SJCRH30 (cell line): Measurements from ENCODE around the gene RPL10. TPM values are rescaled to one million over a fixed set of nuclear protein-coding genes. Genes with fewer than 3 reads are reported as not detected.
A peak's percentile ranks its signal among the peaks of the same experiment; 100 is the strongest.

Experiments
- DNase-seq, 2 experiments: peaks; one replicate each; pipeline ENCODE4 v3.0.0-alpha.2; 2015 to 2020
- H3K27ac ChIP-seq: fragments of 250-450 bp; sonication (Bioruptor Pico); 2 replicates; pipeline ENCODE4 v1.5.1; 2020; ENCODE audit warnings: mild to moderate bottlenecking, moderate library complexity
- H3K27me3 ChIP-seq: fragments of 250-450 bp; sonication (Bioruptor Pico); 2 replicates; pipeline ENCODE4 v1.5.1; 2020; ENCODE audit warnings: mild to moderate bottlenecking, moderate library complexity
- H3K36me3 ChIP-seq: fragments of 250-450 bp; sonication (Bioruptor Pico); 2 replicates; pipeline ENCODE4 v1.5.1; 2020; ENCODE audit warnings: mild to moderate bottlenecking, moderate library complexity
- H3K4me1 ChIP-seq: fragments of 250-450 bp; sonication (Bioruptor Pico); 2 replicates; pipeline ENCODE4 v1.5.1; 2020; ENCODE audit warnings: mild to moderate bottlenecking, moderate library complexity
- H3K4me3 ChIP-seq: fragments of 250-450 bp; sonication (Bioruptor Pico); 2 replicates; pipeline ENCODE4 v1.5.1; 2020; ENCODE audit warnings: mild to moderate bottlenecking, moderate library complexity
- H3K9me3 ChIP-seq: fragments of 250-450 bp; sonication (Bioruptor Pico); replicated peaks from 2 replicates; pipeline ENCODE4 v1.5.1; 2020; ENCODE audit warnings: mild to moderate bottlenecking, moderate library complexity
- total RNA-seq: library from RNA; depleted of rRNA; stranded (reverse); fragments of >200 nt; shearing (Covaris generic); gene quantifications from 2 replicates; pipeline ENCODE4 v1.2.3, GENCODE V29; 2014; rRNA removed

Gene RPL10
- total RNA-seq, 1 experiment from 2014 or later, result 3,093 TPM

DNA sequence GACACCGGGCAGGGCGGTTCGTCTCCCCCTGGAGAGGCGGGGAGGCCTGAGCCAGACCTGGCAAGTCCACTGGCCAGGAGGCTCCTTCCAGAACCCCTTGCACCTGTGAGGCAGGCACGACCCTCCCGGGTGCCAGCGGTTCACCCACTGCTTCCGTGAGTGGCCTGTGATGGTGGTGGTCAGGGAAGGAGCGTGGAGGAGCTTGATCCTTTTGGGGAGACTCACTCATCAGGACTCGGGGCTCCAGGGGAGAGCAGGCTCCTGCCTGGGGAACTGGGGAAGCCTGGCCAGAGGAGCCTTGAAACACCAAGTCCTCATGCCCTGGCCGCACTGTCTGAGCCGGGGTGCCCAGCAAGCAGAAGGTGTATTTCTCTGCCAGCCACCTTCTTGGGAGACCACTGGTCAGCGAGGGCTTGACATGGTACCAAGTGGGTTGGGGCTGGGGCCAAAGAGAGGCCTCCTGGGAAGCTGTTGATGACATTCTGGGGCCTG, 46.6 kb downstream of the RPL10 start:
- Histone ChIP-seq H3K9me3 (no peaks in the 10 kb centered on the region), H3K27ac (peak overlapping the region; percentile 14; the same call in 1 of the 2 replicates), H3K36me3 (0 out of 2 replicates have a peak, but pooled peaks cover 3% of the 10 kb centered on the region), H3K4me3 (peak overlapping the region; percentile 84), H3K27me3 (no peaks in the 10 kb centered on the region), H3K4me1 (no peaks in the 10 kb centered on the region)
- DNase-seq, result no peak

- H3K36me3 ChIP-seq, result 0 out of 2 replicates have a peak, but pooled peaks cover 3% of the 10 kb centered on the region
These were observed 47.6 kb downstream of the RPL10 start for GRCh38 chrX:154445776-154446175.

GRCh38 chrX:154446430-154446829, 48.3 kb downstream of the RPL10 start:
- no peaks in the 10 kb centered on the region for H3K9me3 ChIP-seq
- H3K36me3 ChIP-seq, result 0 out of 2 replicates have a peak, but pooled peaks cover 3% of the 10 kb centered on the region
- no peaks in the 10 kb centered on the region for H3K27me3 ChIP-seq
- H3K4me1 ChIP-seq, result no peaks in the 10 kb centered on the region
- no peak for DNase-seq
- no peak overlapping the region for H3K4me3 ChIP-seq
- H3K27ac ChIP-seq, result no peak overlapping the region

More at GRCh38 chrX:154445776-154446175, 47.6 kb downstream of the RPL10 start:
- H3K27me3 ChIP-seq, result no peaks in the 10 kb centered on the region
- H3K27ac ChIP-seq, result no peak overlapping the region
- no peaks in the 10 kb centered on the region for H3K4me1 ChIP-seq
- DNase-seq, result no peak
- no peaks in the 10 kb centered on the region for H3K9me3 ChIP-seq
- H3K4me3 ChIP-seq, result no peak overlapping the region

DNA sequence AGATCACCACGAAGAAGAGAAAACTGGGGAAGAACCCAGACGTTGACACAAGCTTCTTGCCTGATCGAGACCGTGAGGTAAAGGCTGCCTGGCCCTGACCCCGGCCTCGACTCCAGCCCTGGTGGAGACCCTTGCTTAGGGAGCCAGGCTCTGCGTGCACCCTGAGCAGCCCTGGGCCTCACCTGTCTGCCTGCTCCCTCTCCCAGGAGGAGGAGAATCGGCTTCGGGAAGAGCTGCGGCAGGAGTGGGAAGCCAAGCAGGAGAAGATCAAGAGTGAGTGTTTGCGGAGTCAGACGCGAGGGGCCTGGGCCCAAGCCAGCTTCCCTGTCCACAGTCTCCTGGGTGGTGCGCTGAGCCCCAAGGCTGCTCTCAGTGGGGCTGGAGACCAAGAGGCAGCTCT, 50.3 kb downstream of the RPL10 start:
- no peak overlapping the region for H3K27ac ChIP-seq
- H3K36me3 ChIP-seq, result no peaks in the 10 kb centered on the region
- H3K4me3 ChIP-seq, result no peak overlapping the region
- no peaks in the 10 kb centered on the region for H3K9me3 ChIP-seq
- H3K4me1 ChIP-seq, result no peaks in the 10 kb centered on the region
- DNase-seq, result no peak
- H3K27me3 ChIP-seq, result no peaks in the 10 kb centered on the region

DNA sequence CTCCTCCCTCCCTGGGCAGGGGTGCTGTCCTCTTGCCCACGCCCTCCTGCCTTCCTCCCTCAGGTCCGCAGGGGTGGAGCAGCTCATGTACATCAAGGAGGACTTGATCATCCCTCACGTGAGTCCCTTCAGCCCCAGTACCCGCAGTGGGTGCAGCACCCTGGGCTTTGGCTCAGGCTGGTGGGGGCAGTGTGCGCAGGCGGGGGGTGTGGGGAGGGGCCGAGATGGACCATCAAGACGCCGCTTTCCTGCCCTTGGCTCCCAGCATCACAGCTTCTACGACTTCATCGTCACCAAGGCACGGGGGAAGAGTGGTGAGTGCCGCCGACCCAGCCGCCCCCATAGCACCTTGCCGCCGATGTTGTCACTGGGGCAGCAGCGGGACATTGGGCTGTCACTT, 51.4 kb downstream of the RPL10 start:
- no peak for DNase-seq
- Histone ChIP-seq H3K27me3 (no peaks in the 10 kb centered on the region), H3K4me1 (no peaks in the 10 kb centered on the region), H3K36me3 (no peaks in the 10 kb centered on the region), H3K27ac (no peak overlapping the region), H3K4me3 (no peak overlapping the region), H3K9me3 (no peaks in the 10 kb centered on the region)

GRCh38 chrX:154450312-154450711, 52.1 kb downstream of the RPL10 start:
- H3K27ac ChIP-seq, result no peak overlapping the region
- H3K36me3 ChIP-seq, result no peaks in the 10 kb centered on the region
- H3K27me3 ChIP-seq, result no peaks in the 10 kb centered on the region
- DNase-seq, result no peak
- no peak overlapping the region for H3K4me3 ChIP-seq
- H3K4me1 ChIP-seq, result no peaks in the 10 kb centered on the region
- no peaks in the 10 kb centered on the region for H3K9me3 ChIP-seq

Other genes starting within 250 kb of the RPL10 start
- gene OPN1MW, start 215.8 kb upstream of the RPL10 start, total RNA-seq, result not detected in 2 replicates
- gene OPN1MW2, start 178.6 kb upstream of the RPL10 start, total RNA-seq, result not detected in 2 replicates
- gene OPN1MW3, start 140.8 kb upstream of the RPL10 start, total RNA-seq, result not detected in 2 replicates
- not detected in 2 replicates for gene TEX28, start 103.3 kb upstream of the RPL10 start, total RNA-seq
- 1.1 TPM in 1 of 2 replicates, not detected in the other for gene TKTL1, start 102.6 kb upstream of the RPL10 start, total RNA-seq
- 142 and 173 TPM in 2 replicates for gene FLNA, start 23.7 kb upstream of the RPL10 start, total RNA-seq
- 40.1 and 41.3 TPM in 2 replicates for gene EMD, start 19.1 kb upstream of the RPL10 start, total RNA-seq
- gene DNASE1L1, start 10.9 kb downstream of the RPL10 start, total RNA-seq, result 20.9 and 21.7 TPM in 2 replicates
- gene TAFAZZIN, start 13.2 kb downstream of the RPL10 start, total RNA-seq, result 8.1 and 12.1 TPM in 2 replicates
- gene ATP6AP1, start 30.3 kb downstream of the RPL10 start, total RNA-seq, result 30.4 and 32.0 TPM in 2 replicates
- 66.8 and 75.8 TPM in 2 replicates for gene GDI1, start 38.8 kb downstream of the RPL10 start, total RNA-seq
- gene FAM50A, start 45.8 kb downstream of the RPL10 start, total RNA-seq, result 44.2 and 48.7 TPM in 2 replicates
- 2.3 and 12.8 TPM in 2 replicates for gene PLXNA3, start 59.9 kb downstream of the RPL10 start, total RNA-seq
- 20.6 and 21.0 TPM in 2 replicates for gene LAGE3, start 80.9 kb downstream of the RPL10 start, total RNA-seq
- 39.4 and 40.8 TPM in 2 replicates for gene UBL4A, start 88.2 kb downstream of the RPL10 start, total RNA-seq
- 13.2 and 13.7 TPM in 2 replicates for gene SLC10A3, start 92.3 kb downstream of the RPL10 start, total RNA-seq
- gene FAM3A, start 117.9 kb downstream of the RPL10 start, total RNA-seq, result 12.2 and 13.6 TPM in 2 replicates
- 19.4 and 21.9 TPM in 2 replicates for gene G6PD, start 148.5 kb downstream of the RPL10 start, total RNA-seq
- 9.5 and 10.5 TPM in 2 replicates for gene IKBKG, start 149.2 kb downstream of the RPL10 start, total RNA-seq
- not detected in 2 replicates for gene CTAG1A, start 186.8 kb downstream of the RPL10 start, total RNA-seq
- gene CTAG1B, start 220.9 kb downstream of the RPL10 start, total RNA-seq, result not detected in 2 replicates